Chondrocyte (in vitro differentiated cells): ENCODE data around the gene KCTD2. TPM values are rescaled to one million over a fixed set of nuclear protein-coding genes. Genes with fewer than 3 reads are reported as not detected.

Experiments
- DNase-seq: peaks from one replicate; pipeline ENCODE4 v3.0.0; 2021; ENCODE audit warnings: mixed read lengths, low spot score
- H3K27ac Mint-ChIP-seq: one replicate; pipeline ENCODE4 v1.8.0; 2021; ENCODE audit warnings: mild to moderate bottlenecking, moderate library complexity, mixed read lengths; ENCODE audit not compliant: unreplicated experiment
- H3K27me3 Mint-ChIP-seq: 2 replicates; pipeline ENCODE4 v1.8.0; 2021; ENCODE audit warnings: low read depth, mixed read lengths
- H3K36me3 Mint-ChIP-seq: 2 replicates; pipeline ENCODE4 v1.8.0; 2021; ENCODE audit warnings: low read depth, mixed read lengths
- H3K4me1 Mint-ChIP-seq: 2 replicates; pipeline ENCODE4 v1.8.0; 2021; ENCODE audit warnings: low read depth, mild to moderate bottlenecking, mixed read lengths
- H3K4me3 Mint-ChIP-seq: one replicate; pipeline ENCODE4 v1.8.0; 2021; ENCODE audit warnings: mild to moderate bottlenecking, moderate library complexity, mixed read lengths; ENCODE audit not compliant: unreplicated experiment
- H3K9me3 Mint-ChIP-seq: 2 replicates; pipeline ENCODE4 v1.8.0; 2021; ENCODE audit warnings: low read depth, mixed read lengths
- total RNA-seq: library from RNA; stranded (reverse); gene quantifications from 3 replicates; pipeline ENCODE4 v1.2.1, GENCODE V29; 2021
- TF ChIP-seq, protein P1 (sequence below): fragments of 200-600 bp; sonication (generic); IDR thresholded peaks from 2 replicates; pipeline ENCODE4 v1.5.0; 2021; ENCODE audit warnings: antibody characterized with exemption, mild to moderate bottlenecking, moderate library complexity

The KCTD2 gene
- total RNA-seq, 1 donor from 2014 or later, result 17.1 TPM

DNA sequence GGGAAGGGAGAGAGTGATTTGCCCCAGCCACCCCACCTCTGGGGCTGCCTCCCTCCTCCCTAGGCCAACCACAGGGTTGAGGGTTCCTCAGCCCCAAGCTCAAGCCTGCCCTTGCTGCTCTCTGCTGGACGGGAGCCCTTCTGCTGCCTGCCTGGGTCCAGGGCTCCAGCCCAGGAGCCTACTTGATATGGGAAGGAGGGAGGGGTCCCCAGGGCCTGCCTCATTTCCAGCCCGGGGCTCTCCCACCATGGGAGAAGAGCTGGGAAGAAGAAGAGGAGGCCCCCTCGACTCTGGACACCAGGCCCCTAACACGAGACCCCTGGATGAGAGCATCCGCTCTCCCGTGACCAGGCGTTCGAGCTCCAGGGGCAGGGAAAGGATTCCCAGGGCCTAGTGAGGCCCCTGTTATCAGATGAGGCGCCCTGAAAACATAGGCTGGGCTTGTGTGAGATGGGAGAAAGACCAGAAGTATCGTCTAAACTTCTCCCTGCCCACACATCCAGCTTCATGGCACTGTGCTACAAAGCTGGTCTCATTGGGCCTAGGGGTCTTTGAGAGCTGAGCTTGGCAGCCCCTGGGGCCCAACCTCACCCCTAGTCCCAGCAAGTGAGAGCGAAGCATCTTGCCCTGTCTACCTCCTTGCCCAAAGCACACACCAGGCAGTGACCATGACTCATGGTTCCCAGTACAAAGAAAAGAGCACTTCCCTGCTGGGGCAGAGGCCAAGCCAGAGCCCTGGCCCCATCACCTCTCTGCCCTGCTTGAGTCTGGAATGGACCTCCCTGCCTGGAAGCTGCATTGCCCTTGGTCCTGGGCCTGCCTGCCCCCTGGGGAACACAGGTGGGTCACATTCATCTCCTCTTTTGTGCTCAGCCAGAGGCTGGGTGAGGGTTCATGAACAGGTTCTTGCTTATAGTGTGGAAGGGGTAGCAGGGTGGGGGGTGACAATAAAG, 41.7 kb downstream of the KCTD2 start:
- H3K4me3 Mint-ChIP-seq, result peak overlapping the region; percentile 67
- no peak for DNase-seq
- TF ChIP-seq, protein P1, sequence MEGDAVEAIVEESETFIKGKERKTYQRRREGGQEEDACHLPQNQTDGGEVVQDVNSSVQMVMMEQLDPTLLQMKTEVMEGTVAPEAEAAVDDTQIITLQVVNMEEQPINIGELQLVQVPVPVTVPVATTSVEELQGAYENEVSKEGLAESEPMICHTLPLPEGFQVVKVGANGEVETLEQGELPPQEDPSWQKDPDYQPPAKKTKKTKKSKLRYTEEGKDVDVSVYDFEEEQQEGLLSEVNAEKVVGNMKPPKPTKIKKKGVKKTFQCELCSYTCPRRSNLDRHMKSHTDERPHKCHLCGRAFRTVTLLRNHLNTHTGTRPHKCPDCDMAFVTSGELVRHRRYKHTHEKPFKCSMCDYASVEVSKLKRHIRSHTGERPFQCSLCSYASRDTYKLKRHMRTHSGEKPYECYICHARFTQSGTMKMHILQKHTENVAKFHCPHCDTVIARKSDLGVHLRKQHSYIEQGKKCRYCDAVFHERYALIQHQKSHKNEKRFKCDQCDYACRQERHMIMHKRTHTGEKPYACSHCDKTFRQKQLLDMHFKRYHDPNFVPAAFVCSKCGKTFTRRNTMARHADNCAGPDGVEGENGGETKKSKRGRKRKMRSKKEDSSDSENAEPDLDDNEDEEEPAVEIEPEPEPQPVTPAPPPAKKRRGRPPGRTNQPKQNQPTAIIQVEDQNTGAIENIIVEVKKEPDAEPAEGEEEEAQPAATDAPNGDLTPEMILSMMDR, result no peak
- peaks cover 37% of the 10 kb centered on the region for H3K4me1 Mint-ChIP-seq
- H3K27ac Mint-ChIP-seq, result no peak overlapping the region
- no peaks in the 10 kb centered on the region for H3K36me3 Mint-ChIP-seq
- H3K27me3 Mint-ChIP-seq, result no peaks in the 10 kb centered on the region
- no peaks in the 10 kb centered on the region for H3K9me3 Mint-ChIP-seq

DNA sequence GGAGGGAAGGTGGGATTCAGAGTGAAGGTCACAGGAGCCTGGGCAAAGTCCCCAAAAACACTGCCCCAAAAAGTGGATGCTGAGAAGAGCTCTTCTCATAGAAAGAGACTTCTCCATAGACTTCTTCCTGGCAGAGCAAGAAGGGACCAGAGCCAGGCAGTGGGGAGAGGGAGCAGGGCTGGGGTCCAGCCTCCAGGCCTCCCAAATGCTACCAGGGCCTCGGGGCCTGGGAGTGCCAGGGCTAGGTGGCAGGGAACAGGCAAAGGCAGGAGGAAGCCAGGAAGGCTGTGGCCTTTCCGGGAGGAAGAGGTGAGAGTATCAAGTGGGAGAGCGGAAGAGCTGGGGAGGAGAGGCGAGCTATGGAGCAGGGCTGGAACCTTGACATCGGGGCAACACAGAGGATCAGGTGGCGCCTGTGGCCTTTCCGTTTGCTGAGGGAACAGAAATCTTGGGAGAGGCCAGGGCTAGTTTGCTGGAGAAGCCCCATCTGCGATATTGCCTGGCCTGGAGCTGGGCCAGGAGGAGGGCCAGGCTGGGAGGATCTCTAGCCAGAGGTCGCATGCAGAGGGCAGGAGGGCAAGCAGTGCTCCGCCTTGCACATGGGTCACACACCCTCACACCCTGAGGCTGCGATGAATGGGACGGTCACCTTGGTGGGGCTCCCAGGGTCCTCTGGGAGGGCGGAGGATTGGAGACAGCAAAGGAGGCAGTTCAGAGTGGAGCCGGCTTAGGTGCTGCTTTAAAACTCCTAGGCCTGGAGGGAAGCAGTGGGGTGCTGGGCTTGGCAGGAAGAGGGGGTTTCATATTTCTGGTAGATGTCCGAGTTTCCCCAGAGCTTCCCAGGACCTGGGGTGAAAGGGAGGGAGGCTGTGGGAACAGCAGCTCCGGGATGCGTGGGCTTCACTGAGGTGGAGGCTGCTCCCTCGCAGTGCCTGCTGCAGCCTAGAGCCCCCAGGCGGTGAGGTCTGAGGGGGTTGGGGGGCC, 44.1 kb downstream of the KCTD2 start:
- Mint-ChIP-seq H3K36me3 (no peaks in the 10 kb centered on the region), H3K27me3 (no peaks in the 10 kb centered on the region), H3K9me3 (no peaks in the 10 kb centered on the region), H3K4me3 (no peak overlapping the region), H3K4me1 (peaks cover 27% of the 10 kb centered on the region), H3K27ac (no peak overlapping the region)
- no peak for DNase-seq
- TF ChIP-seq, protein P1, result no peak

DNA sequence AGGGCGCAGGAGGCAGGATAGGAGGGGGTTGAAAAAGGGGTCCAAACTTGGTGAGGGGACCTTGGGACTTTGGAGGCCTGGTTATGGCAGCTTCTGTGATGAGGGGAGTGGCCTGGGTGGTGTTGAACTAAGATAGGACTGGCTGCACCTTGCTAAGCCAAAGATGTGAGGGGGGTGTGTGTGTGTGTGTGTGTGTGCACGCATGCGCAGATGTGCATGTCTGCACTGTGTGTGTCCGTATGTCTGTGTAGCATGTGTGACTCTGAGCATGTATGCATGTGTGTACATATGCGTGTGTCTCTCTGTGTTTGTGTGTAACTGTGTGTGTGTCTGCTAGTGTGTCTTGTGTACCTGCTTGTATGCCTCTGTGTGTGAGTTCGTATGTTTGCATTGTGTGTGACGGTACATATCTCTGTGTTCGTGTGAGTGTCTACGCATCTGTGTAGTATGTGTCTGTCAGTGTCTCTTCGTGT, 44.9 kb downstream of the KCTD2 start:
- Mint-ChIP-seq H3K27me3 (no peaks in the 10 kb centered on the region), H3K4me3 (no peak overlapping the region), H3K36me3 (no peaks in the 10 kb centered on the region), H3K27ac (no peak overlapping the region), H3K9me3 (no peaks in the 10 kb centered on the region), H3K4me1 (peaks cover 26% of the 10 kb centered on the region)
- TF ChIP-seq, protein P1, result no peak
- no peak for DNase-seq

DNA sequence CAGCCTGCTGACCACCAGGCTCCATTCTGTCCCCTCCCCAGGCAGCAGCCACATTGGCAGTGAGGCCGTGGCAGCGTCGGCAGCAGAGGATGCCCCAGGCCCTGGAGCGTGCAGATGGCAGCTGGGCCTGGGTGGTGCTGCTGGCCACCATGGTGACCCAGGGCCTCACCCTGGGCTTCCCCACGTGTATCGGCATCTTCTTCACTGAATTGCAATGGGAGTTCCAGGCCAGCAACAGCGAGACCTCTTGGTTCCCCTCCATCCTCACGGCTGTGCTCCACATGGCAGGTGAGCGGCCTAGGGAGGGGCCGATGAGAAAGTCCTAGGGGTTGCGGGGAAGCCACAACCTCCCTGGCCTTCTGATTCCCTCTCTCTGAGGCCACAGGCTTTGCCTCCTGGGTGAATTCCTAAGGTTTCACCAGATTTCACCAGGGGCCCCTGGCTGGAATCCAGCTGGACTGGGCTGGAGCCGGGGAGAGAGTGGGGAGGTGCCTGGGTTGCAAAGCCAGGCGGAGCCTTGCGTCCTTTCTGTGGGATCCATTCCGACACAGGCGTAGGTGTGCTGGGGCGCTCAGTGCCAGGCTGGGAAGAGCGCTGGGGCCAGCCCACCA, 46.6 kb downstream of the KCTD2 start:
- H3K4me1 Mint-ChIP-seq, result peaks cover 18% of the 10 kb centered on the region
- TF ChIP-seq, protein P1, result no peak
- no peaks in the 10 kb centered on the region for H3K27me3 Mint-ChIP-seq
- H3K27ac Mint-ChIP-seq, result no peak overlapping the region
- no peaks in the 10 kb centered on the region for H3K9me3 Mint-ChIP-seq
- peaks cover 2% of the 10 kb centered on the region for H3K36me3 Mint-ChIP-seq
- no peak overlapping the region for H3K4me3 Mint-ChIP-seq
- no peak for DNase-seq
